SH-SY5Y (cell line): ENCODE measurements around the gene SLC36A4.

Source experiments
- GATA2 ChIP-seq: IDR thresholded peaks from 2 replicates; pipeline ENCODE4 v1.6.1; 2011; ENCODE audit warnings: mild to moderate bottlenecking, low read depth, low read length
- GATA3 ChIP-seq: IDR thresholded peaks from 2 replicates; pipeline ENCODE4 v1.6.1; 2011; ENCODE audit warnings: low read depth, mild to moderate bottlenecking, low read length, moderate library complexity

GRCh38 chr11:93123351-93123898 lies 74.4 kb downstream of the SLC36A4 start:
- no peak for TF ChIP-seq GATA3
- no peak for TF ChIP-seq GATA2
